Fibroblast of the aortic adventitia (primary cell): ENCODE measurements around the gene CFAP45. TPM values are rescaled to one million over a fixed set of nuclear protein-coding genes. Genes with fewer than 3 reads are reported as not detected.

Experiments
- DNase-seq: peaks from one replicate; pipeline ENCODE4 v3.0.0-alpha.2; 2010; ENCODE audit warnings: low read depth
- H3K4me3 ChIP-seq: 2 replicates; pipeline ENCODE4 v1.5.1; 2011; ENCODE audit warnings: low read depth, mild to moderate bottlenecking, control low read depth, low read length, moderate library complexity
- CTCF ChIP-seq: IDR thresholded peaks from 2 replicates; pipeline ENCODE4 v1.5.1; 2011; ENCODE audit warnings: mild to moderate bottlenecking, low read length, control low read depth, inconsistent platforms; ENCODE audit not compliant: insufficient read depth
- total RNA-seq: library from RNA; depleted of rRNA; stranded (reverse); fragments of >200 nt; gene quantifications from 2 replicates; pipeline ENCODE4 v1.2.3, GENCODE V29; 2012; ENCODE audit warnings: low replicate concordance

CFAP45 gene
- total RNA-seq, 1 donor: 0.27 TPM

DNA sequence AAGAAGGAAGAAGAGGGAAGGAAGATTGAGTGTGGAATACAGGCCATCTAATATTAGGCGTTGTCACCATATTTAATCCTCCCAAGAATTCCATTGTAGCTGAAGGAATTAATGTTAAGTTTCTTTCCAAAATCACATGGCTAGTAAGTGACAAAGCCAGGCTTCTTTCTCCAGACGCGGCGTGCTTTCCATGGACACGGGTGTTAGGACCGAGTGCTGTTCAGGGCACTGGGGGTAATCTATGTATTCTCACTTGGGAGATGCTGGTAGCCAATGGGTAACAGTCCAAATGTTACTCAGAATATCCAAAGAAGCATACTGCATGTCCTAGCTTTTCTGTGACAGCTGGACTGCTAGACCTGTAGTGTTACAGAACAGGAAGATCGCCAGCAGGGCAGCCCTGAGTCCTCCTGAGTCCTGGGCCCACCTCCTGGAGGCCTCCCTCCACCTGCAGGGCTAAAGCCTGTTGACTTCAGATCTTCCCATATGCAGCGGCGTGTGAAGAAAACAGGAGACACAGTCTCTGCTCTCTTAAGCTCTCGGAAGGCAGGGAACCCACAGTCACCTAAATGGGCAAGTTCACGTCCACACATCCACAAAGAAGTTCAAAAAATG is 40.1 kb upstream of the CFAP45 start:
- no peak for DNase-seq
- no peak for TF ChIP-seq CTCF
- H3K4me3 ChIP-seq: no peak overlapping the region

- DNase-seq: no peak
- TF ChIP-seq CTCF: no peak
- no peak overlapping the region for H3K4me3 ChIP-seq
Observed at GRCh38 chr1:159939678-159940002, 39.7 kb upstream of the CFAP45 start.

DNA sequence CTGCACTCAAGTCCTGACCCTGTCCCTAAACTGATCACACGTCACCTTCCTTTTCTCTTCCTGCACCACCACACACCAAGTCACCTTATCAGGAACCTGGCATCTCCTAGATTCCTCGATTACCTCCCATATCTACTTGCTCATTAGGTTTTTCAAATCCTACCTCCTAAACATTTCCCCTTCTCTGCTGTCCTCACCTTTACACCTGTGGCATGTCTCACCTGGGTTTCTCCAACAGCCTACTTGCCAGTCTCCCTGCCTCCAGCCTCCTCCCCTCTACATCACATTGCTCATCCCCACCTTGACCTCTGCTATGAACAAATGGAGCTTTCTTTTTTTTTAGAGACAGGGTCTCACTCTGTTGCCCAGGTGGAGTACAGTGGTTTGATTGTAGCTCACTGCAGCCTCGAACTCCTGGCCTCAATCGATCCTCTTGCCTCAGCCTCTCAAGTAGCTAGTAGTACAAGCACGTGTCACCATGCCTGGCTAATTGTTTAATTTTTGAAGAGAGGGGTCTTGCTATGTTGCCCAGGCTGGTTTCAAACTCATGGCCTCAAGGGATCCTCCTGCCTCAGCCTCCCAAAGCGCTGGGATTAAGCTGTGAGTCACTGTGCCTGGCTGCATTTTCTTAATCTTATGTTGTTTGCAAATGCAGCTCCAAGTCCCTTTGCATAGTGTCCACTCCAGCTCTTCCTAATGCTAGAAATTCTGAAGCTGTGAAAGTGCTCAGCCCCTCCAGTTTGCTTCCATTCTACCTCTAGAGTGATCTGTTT is 39.1 kb upstream of the CFAP45 start:
- TF ChIP-seq CTCF: no peak
- no peak for DNase-seq
- H3K4me3 ChIP-seq: no peak overlapping the region

DNA sequence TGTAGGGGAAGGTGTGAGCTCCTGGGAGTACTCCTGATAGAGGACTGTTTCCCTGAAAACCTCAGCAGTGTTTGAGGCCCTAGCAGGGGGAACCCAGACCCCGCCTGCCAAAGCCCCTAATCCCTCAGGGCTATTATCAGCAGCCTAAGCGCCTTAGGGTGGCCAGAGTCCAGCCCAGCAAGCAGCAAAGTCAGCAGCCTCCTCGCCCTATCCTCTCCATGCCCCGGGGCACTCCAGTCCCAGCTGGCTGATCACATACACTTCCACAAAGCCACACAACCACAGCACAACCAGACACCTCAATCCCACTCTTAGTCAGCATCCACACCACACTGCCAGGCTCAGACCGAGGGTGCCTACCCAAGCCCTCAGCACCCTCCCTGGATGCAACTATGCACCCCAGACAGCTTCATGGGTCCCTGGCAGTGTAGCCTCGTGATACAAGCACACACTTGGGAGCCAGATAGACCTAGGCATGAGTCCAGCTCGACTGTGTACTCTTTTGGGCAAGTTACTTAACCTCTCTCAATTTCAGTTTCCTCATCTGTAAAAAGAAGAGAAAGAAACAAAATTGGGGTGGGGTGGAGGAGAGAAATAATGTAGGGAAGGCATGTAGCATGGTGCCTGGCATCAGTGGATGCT is 38.4 kb upstream of the CFAP45 start:
- H3K4me3 ChIP-seq: no peak overlapping the region
- no peak for DNase-seq
- no peak for TF ChIP-seq CTCF

DNA sequence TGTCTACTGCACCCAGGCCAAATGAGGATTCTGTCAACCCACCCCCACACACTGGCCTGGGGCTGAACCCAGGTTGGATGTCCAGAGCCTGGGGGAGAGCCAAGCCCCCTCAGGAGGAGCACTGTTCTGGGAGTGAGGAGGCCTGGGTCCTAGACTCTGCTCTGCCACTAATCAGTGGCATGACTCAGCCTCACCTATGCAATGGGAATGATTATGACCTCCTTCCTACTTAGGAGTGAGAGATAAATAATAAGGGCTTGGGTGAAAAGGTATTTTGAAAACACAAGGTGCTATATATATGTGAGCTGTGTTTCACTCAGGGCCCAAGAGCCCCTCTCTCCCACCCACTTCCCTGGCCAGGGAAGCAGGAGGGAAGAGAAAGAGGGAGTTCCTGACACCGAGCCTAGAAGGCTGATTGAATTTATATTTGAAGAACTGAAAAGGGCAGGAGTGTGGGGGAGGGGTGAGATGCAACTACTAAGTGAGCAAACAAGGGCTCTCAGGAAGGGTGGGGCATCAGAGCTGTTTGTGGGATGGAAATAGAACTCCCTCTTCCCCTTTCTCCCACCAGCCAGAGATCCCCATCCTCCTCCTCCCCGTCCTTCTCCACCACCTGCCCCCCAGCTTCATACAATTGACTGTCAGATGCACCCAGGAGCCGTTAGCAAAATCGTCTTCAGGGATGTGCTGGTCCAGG is 37.2 kb upstream of the CFAP45 start:
- no peak for TF ChIP-seq CTCF
- H3K4me3 ChIP-seq: no peak overlapping the region
- no peak for DNase-seq

DNA sequence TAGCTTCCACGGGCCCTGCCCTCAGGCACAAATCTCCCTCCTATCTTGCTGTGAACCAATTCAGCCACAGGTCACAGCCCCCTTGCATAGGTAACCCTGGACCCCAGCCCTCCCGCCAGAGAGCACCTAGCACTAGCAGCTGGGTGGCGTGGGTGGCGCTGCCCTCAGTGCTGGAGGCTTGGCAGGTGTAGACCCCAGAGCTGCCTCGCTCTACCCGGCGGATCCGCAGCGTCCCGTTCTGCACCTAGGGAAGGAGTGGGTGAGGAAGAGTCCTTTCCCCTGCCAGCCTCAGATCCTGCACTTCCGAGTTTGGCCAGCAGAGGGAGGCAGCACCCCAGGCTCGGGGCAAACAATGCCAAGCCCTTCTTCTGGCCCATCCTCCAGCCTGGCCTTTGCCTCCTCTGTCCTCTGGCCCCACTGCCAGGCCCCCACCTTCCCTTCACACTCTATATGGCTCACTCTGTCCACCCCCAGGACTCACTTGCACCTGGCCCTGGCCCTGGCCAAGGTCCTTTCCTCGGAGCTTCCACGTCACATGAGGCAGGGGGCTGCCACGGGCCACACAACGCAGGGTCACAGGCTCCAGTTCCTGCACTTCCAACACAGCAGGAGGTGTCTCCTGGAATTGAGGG is 36.4 kb upstream of the CFAP45 start:
- peak; percentile 57 for DNase-seq
- TF ChIP-seq CTCF: peak; percentile 98
- no peak overlapping the region for H3K4me3 ChIP-seq
